GM18873 (cell line): ENCODE results near the gene GABRB1.
"Not testable (repeated sequence)": the region's sequence is repeated elsewhere in the genome, so short reads cannot be mapped to it uniquely, and the experiment has no call there.

ENCODE experiments used
- ATAC-seq: cut with Tn5 transposase; IDR thresholded peaks from one replicate; pipeline ENCODE4 v1.9.1; 2021; ENCODE audit warnings: mild to moderate bottlenecking, moderate library complexity, moderate number of reproducible peaks; ENCODE audit not compliant: unreplicated experiment, low FRiP score

Gene GABRB1

GRCh38 chr4:47271291-47271690 lies 239.9 kb downstream of the GABRB1 start:
- ATAC-seq, result no peak

GRCh38 chr4:47274901-47275300 lies 243.5 kb downstream of the GABRB1 start:
- ATAC-seq, result no peak

- no peak for ATAC-seq
These were observed 244.2 kb downstream of the GABRB1 start for GRCh38 chr4:47275595-47275994.

- ATAC-seq, result no peak
These were observed 247.3 kb downstream of the GABRB1 start for GRCh38 chr4:47278631-47279030.

- ATAC-seq, result peak; percentile 72
These were observed 256.4 kb downstream of the GABRB1 start for GRCh38 chr4:47287735-47288134.

GRCh38 chr4:47289805-47290204 lies 258.4 kb downstream of the GABRB1 start:
- ATAC-seq, result no peak

GRCh38 chr4:47290873-47291272 lies 259.5 kb downstream of the GABRB1 start:
- ATAC-seq, result not testable (repeated sequence)

- no peak for ATAC-seq
These were observed 277.8 kb downstream of the GABRB1 start for GRCh38 chr4:47309165-47309564.

- no peak for ATAC-seq
These were observed 280.8 kb downstream of the GABRB1 start for GRCh38 chr4:47312170-47312569.

- ATAC-seq, result no peak
These were observed 282.0 kb downstream of the GABRB1 start for GRCh38 chr4:47313384-47313783.

- peak; percentile 82 for ATAC-seq
These were observed 284.0 kb downstream of the GABRB1 start for GRCh38 chr4:47315346-47315745.

GRCh38 chr4:47326025-47326424 lies 294.7 kb downstream of the GABRB1 start:
- ATAC-seq, result no peak

- ATAC-seq, result no peak
These were observed 299.5 kb downstream of the GABRB1 start for GRCh38 chr4:47330866-47331265.

- ATAC-seq, result no peak
These were observed 303.3 kb downstream of the GABRB1 start for GRCh38 chr4:47334652-47335051.

- no peak for ATAC-seq
These were observed 306.5 kb downstream of the GABRB1 start for GRCh38 chr4:47337893-47338292.

GRCh38 chr4:47340914-47341313 lies 309.5 kb downstream of the GABRB1 start:
- ATAC-seq, result no peak

GRCh38 chr4:47342796-47343195 lies 311.4 kb downstream of the GABRB1 start:
- no peak for ATAC-seq

- no peak for ATAC-seq
These were observed 318.0 kb downstream of the GABRB1 start for GRCh38 chr4:47349326-47349725.

GRCh38 chr4:47355568-47355967 lies 324.2 kb downstream of the GABRB1 start:
- no peak for ATAC-seq

GRCh38 chr4:47359891-47360290 lies 328.5 kb downstream of the GABRB1 start:
- no peak for ATAC-seq

GRCh38 chr4:47367761-47368160 lies 336.4 kb downstream of the GABRB1 start:
- no peak for ATAC-seq

- ATAC-seq, result no peak
These were observed 336.8 kb downstream of the GABRB1 start for GRCh38 chr4:47368211-47368610.

GRCh38 chr4:47372561-47372960 lies 341.2 kb downstream of the GABRB1 start:
- no peak for ATAC-seq
